Parathyroid adenoma (tissue), 2 donors: Measurements from ENCODE around the gene LILRB2.

Source experiments
- H2AFZ ChIP-seq: fragments of 300-600 bp; sonication (generic); one replicate; pipeline ENCODE4 v1.7.0; 2017; ENCODE audit warnings: antibody characterized with exemption, mild to moderate bottlenecking
- H3K27ac ChIP-seq: fragments of 300-600 bp; sonication (generic); one replicate; pipeline ENCODE4 v1.7.0; 2017
- H3K27me3 ChIP-seq: fragments of 300-600 bp; sonication (generic); one replicate; pipeline ENCODE4 v1.7.0; 2017; ENCODE audit warnings: low read length; ENCODE audit not compliant: control insufficient read depth, insufficient read depth
- H3K36me3 ChIP-seq: fragments of 300-600 bp; sonication (generic); one replicate; pipeline ENCODE4 v1.7.0; 2017; ENCODE audit warnings: low read length; ENCODE audit not compliant: control insufficient read depth, insufficient read depth
- H3K4me1 ChIP-seq: fragments of 300-600 bp; sonication (generic); one replicate; pipeline ENCODE4 v1.7.0; 2017; ENCODE audit warnings: control low read depth
- H3K4me2 ChIP-seq: fragments of 300-600 bp; sonication (generic); one replicate; pipeline ENCODE4 v1.7.0; 2017; ENCODE audit warnings: low read length
- H3K4me3 ChIP-seq: fragments of 300-600 bp; sonication (generic); one replicate; pipeline ENCODE4 v1.7.0; 2017; ENCODE audit warnings: low read depth, low read length
- H3K79me2 ChIP-seq: fragments of 300-600 bp; sonication (generic); one replicate; pipeline ENCODE4 v1.7.0; 2017; ENCODE audit warnings: control low read depth
- H3K9ac ChIP-seq: fragments of 300-600 bp; sonication (generic); one replicate; pipeline ENCODE4 v1.7.0; 2017; ENCODE audit warnings: mild to moderate bottlenecking
- H3K9me3 ChIP-seq: fragments of 300-600 bp; sonication (generic); one replicate; pipeline ENCODE4 v1.7.0; 2017; ENCODE audit warnings: low read length; ENCODE audit not compliant: control insufficient read depth
- CTCF ChIP-seq: fragments of 300-600 bp; sonication (generic); IDR thresholded peaks from one replicate; pipeline ENCODE4 v1.7.0; 2017; ENCODE audit warnings: antibody characterized with exemption, mild to moderate bottlenecking
- donor health status: primary hyperparathyroidism.

The LILRB2 gene

GRCh38 chr19:54305141-54305540, 24.2 kb upstream of the LILRB2 start:
- Histone ChIP-seq H3K79me2 (no peaks in the 10 kb centered on the region), H3K9me3 (no peaks in the 10 kb centered on the region), H3K4me3 (no peak overlapping the region), H3K4me1 (no peaks in the 10 kb centered on the region), H3K36me3 (no peaks in the 10 kb centered on the region), H3K9ac (no peak overlapping the region), H3K27ac (no peak overlapping the region), H3K4me2 (no peak overlapping the region), H3K27me3 (no peaks in the 10 kb centered on the region), H2AFZ (no peak overlapping the region)
- no peak for TF ChIP-seq CTCF

GRCh38 chr19:54302257-54302656, 21.3 kb upstream of the LILRB2 start:
- H3K79me2 ChIP-seq: no peaks in the 10 kb centered on the region
- H3K36me3 ChIP-seq: no peaks in the 10 kb centered on the region
- no peak overlapping the region for H3K9ac ChIP-seq
- no peak for TF ChIP-seq CTCF
- no peak overlapping the region for H3K4me3 ChIP-seq
- no peak overlapping the region for H3K27ac ChIP-seq
- H2AFZ ChIP-seq: no peak overlapping the region
- H3K27me3 ChIP-seq: no peaks in the 10 kb centered on the region
- H3K9me3 ChIP-seq: no peaks in the 10 kb centered on the region
- H3K4me2 ChIP-seq: no peak overlapping the region
- no peaks in the 10 kb centered on the region for H3K4me1 ChIP-seq

GRCh38 chr19:54299515-54299914, 18.6 kb upstream of the LILRB2 start:
- Histone ChIP-seq H3K4me1 (no peaks in the 10 kb centered on the region), H3K4me2 (no peak overlapping the region), H3K4me3 (no peak overlapping the region), H3K9me3 (no peaks in the 10 kb centered on the region), H3K9ac (no peak overlapping the region), H2AFZ (no peak overlapping the region), H3K36me3 (no peaks in the 10 kb centered on the region), H3K27ac (no peak overlapping the region), H3K79me2 (no peaks in the 10 kb centered on the region), H3K27me3 (no peaks in the 10 kb centered on the region)
- no peak for TF ChIP-seq CTCF

- Histone ChIP-seq H3K4me3 (no peak overlapping the region), H3K4me1 (no peaks in the 10 kb centered on the region), H3K79me2 (no peaks in the 10 kb centered on the region), H3K9ac (no peak overlapping the region), H3K9me3 (no peaks in the 10 kb centered on the region), H3K27me3 (no peaks in the 10 kb centered on the region), H3K36me3 (no peaks in the 10 kb centered on the region), H3K27ac (no peak overlapping the region), H2AFZ (no peak overlapping the region), H3K4me2 (no peak overlapping the region)
- TF ChIP-seq CTCF: no peak
Measured at GRCh38 chr19:54299126-54299498, 18.2 kb upstream of the LILRB2 start.

DNA sequence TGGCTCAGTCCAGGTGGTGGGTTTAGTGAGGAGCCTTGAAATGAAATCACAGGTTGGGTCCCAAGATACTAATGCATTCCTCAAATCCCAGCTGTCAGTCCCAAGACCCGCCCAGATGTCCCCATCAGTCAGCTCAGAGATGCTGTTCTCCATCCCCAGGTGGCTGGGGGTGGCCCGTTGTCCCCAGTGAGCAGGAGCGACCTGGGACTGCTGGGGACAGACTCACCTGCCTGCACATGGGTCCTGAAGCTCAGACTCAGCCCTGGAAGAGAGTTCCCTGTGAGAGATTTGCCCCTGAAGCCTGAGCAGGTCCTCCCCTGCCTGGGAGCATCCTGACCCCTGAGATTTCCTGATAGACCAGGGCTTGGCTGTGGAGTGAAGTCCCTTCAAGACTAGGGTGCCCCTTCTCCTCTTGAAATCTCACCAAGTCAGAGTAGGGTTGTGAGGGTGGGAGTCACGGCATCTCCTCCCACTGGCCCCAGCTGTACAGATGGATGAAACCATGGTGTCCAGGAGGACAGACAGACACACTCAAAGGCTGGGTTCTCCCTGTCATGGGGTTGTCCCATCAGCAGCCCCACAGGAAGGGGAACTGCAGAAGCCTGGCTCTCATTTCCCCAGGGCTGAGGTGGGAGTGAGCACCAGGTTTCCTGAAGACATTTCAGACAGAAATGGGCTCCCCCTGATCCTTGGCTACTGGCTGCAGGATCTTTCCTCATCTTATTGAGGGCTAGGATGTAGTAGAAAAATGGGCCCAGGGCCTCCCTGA, 17.6 kb upstream of the LILRB2 start:
- Histone ChIP-seq H3K9ac (no peak overlapping the region), H3K4me1 (no peaks in the 10 kb centered on the region), H3K36me3 (no peaks in the 10 kb centered on the region), H3K4me2 (no peak overlapping the region), H3K27me3 (no peaks in the 10 kb centered on the region), H3K4me3 (no peak overlapping the region), H3K79me2 (no peaks in the 10 kb centered on the region), H2AFZ (no peak overlapping the region), H3K9me3 (no peaks in the 10 kb centered on the region), H3K27ac (no peak overlapping the region)
- TF ChIP-seq CTCF: no peak
